Fibroblast of skin of scalp (primary cell): ENCODE measurements around the gene DNAJC15. TPM values are rescaled to one million over a fixed set of nuclear protein-coding genes. Genes with fewer than 3 reads are reported as not detected.
"Not testable (repeated sequence)": the region's sequence is repeated elsewhere in the genome, so short reads cannot be mapped to it uniquely, and the experiment has no call there.

Experiments
- DNase-seq: peaks from one replicate; pipeline ENCODE4 v3.0.0-alpha.2; 2013
- polyA plus RNA-seq, 2 experiments: library from polyadenylated mRNA; unstranded; fragments of 120-200 nt; gene quantifications; one replicate each; pipeline ENCODE4 v1.2.1, GENCODE V29; 2013; ENCODE audit not compliant: insufficient read length in 2 of 2

Gene DNAJC15
- 55.3 TPM for polyA plus RNA-seq (2013, experiment 1 of 2; ENCODE audit: insufficient read length)
- 54.9 TPM for polyA plus RNA-seq (2013, experiment 2 of 2; ENCODE audit: insufficient read length)

DNA sequence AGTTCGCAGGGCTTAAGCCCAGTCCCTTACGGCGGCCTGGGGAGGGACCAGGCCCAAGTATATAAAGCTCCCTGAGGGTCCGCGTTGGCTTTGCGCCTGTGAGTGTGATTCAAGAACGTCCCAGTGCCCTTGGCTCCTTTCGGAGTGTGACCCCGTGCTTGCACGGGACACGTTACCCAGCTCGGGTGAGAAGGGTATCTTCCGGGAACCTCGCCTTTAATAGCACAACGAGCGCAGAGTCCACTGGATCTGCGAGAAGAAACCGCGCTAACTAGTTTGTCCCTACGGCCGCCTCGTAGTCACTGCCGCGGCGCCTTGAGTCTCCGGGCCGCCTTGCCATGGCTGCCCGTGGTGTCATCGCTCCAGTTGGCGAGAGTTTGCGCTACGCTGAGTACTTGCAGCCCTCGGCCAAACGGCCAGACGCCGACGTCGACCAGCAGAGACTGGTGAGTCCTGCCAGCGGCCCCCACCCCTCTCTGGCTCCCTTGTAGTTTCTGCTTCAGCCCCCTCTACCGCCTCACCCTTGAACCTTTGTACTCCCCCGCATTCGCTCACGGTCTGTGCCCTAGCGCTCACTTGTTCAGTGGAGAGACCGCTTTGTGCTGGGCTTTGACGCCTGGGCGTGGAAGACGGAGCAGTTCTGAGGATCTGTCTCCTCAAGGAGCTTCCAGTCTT lies at the start of gene DNAJC15:
Gene DNAJC15, plus strand, starts transcription at position 298 of the 675 bp plus-strand sequence. Its CDS starts 41 bp downstream, at position 339.
- peak; percentile 89 for DNase-seq

DNA sequence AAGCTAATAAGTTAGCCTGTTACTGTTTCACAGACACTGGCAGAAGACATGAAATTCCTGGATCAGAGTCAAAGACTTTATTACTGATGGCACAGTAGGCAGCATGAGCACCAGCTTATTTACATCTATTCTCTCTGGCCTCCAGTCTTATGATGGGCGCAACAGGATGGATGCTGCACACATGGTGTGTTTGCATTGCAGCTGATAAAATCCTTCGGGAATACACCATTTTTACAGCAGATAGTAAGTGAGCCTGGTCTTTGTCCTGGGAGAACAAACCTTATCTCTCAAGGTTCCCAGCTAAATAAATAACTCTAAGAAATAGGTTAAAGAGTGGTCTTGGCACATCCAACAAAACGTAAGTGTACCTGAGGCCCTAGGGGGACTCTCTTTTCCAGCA lies 47.3 kb upstream of the DNAJC15 start:
- no peak for DNase-seq

DNA sequence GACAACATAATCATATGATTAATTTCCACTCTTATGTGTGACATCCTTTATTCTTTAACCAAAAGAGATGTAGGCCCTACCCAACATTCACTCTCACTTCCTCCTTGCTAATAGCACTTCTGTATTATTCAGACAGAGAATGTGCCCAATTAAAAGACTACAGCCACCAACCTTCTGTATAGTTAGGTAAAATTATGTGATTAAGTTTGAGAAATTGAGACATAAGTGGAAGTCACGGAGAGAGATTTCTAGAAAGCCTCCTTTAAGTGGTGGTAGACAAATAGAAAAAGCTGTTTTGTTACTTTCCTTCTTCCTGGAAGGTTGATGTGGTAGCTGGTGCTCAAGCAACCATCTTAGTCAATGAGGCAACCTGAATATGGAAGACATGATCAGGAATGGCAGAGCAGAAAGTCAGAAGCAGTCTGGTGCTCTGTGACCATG lies 46.1 kb upstream of the DNAJC15 start:
- DNase-seq = no peak

DNA sequence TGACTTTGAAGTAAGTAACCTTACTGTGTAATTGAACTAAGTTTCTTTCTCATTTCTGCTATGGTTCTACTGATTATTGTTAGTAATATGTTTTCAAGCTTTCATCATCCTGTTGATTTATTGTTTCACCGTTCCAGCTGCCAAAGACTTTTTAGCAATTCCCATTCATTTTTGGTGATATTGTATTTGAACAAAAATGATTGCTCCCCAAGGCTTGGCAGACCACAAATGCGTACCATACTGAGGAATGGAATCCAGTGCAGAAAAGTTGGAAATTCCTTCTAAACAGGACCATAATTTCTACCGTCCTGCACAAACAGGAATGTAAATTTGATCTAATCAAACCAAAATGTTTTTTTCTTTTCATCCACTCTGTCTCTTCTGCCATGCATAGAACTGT lies 42.1 kb upstream of the DNAJC15 start:
- DNase-seq = peak; percentile 95

DNA sequence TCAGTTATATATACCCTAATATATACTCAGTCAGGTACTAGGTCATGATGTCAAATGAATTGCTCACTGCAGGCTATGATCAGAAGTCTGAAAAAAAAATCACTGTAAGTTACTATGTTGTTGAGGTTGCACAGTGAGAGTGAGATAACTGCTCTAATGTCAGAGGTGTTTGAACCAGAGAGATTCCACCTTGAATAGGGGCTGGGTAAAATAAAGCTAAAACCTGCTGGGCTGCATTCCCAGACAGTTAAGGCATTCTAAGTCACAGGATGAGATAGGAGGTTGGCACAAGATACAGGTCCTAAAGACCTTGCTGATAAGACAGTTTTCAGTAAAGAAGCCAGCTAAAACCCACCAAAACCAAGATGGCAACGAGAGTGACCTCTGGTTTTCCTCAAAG lies 41.5 kb upstream of the DNAJC15 start:
- DNase-seq = no peak

DNA sequence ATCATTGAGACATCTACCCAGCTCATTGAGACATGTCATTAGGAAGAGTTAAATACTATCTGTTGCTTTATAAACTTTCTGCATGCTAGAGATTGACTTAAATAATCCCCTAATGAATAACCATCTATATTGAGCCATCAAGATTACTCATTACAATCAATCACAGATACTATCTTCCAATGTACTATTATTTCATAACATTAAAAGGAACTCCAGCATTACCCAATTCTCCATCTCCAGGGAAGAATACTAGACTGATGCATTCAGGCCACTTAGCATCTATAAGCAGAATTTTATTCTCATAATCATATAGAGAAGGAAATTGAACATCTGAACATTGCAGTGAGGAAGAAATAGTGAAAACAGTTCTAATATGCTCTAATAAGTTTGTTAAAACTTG lies 39.4 kb upstream of the DNAJC15 start:
- no peak for DNase-seq

DNA sequence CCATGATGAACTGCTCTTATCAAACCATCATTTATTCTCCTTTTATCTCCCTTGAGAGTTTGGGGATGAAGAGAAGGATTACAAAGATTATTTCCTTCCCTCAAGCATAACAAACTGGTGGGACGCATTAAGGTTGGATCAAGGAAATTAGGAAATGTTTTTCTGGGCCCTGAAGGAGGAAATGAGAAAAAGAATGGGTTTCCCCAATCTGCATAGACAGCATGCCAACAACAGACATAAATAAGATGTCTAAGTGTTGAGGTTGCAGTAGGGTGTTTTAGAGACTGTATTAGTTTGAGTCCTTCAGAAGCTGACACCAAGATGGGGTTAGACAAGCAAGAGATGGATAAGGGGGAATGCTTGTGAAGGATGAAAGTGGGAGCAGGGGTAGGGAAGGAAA lies 38.7 kb upstream of the DNAJC15 start:
- DNase-seq = no peak

DNA sequence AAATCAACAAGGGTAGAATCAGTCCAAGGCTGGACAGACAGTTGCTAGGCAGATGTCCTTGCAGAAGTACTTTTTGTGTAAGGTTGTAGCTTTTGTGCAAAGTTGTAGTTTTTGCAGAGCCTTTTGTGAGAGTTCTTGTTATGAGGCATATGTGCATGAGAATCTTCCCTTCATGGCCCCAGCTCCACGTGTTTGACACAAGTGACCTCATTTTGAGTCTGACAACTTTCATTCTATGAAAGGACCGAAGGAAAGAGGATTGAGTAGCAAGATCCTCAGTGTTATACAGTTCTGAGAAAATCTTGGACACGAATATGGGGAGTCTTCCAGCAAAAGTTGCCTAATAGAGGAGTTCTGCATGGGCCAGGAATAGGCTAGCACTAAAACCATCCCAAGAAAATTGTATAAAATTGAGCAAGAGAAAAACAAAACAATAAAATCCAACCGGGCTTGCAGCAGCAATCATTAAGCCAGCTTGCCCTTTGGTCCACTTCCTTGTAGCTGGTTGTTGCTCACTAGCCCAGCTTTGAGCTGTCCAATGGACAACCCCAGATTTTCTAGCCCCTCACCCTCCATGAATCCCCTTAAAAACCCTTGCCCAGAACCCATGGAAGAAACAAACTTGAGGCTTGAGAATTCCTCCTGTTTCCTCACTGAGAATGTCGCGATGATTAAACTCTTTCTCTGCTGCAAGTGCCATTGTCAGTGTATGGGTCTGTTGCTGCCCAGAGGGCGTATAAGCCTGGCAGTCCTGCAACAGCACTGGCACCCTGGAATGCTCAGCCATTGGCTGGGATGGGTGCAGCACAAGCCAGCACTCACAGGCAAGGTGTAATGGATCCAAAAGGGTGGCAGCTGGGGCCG lies 37.8 kb upstream of the DNAJC15 start:
- DNase-seq = no peak

DNA sequence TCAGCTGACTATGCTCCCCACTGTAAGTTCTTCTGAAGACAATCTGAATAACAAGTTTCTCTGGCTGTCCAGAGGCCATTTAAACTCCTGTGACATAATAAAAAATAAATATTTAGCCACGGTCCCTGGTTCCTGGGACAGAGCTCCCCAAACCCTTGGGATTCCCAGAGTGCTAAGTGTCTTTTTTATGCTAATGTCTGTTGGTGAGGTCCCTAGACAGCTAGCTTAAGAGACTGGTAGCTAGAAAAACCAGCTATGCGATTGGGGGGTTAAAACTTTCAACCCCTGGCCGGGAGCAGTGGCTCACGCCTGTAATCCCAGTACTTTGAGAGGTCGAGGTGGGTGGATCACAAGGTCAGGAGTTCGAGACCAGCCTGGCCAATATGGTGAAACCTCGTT lies 37.2 kb upstream of the DNAJC15 start:
- DNase-seq = no peak

DNA sequence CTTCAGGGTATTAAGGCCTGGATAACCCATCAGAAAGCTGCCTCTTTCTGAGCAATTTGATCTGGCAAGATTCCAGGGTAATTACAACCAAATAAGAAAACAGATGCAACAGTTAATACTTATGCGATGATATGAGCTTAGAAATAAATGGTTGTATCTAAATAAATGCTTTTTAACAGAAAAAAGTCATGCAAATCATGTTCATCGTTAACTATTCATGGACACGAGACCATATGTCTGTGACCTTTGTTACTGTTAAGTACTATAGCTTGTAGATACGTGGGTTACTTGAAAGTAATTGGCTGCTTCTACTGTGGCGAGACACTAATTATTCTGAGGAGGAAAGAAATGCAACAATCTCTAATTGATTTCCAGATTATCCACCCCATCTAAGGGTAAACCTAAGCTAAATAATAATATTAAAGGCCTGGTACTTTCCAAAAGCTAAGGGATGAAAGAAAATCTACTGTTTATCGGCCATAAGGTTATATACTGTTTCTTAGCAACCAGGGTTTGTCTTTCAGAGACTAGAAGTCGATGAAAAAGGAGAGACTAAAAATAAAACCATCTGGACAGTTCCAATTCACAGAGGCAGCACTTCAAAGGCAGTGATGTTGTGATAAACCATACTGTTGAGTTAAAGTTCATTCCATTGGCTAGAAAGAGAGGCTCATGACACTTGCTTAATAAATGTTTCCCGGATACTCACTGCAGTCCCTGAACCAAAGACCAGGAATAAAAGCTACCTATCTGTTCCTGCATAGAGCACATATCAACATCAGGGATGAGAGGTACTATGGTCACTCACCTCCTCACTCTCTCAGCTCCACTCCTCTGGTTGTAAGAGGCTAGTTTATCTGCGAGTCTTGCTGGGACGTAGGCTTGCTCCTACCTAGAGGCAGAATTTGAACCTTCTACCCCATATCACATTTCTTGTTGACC lies 32.8 kb upstream of the DNAJC15 start:
- DNase-seq = peak; percentile 52

DNA sequence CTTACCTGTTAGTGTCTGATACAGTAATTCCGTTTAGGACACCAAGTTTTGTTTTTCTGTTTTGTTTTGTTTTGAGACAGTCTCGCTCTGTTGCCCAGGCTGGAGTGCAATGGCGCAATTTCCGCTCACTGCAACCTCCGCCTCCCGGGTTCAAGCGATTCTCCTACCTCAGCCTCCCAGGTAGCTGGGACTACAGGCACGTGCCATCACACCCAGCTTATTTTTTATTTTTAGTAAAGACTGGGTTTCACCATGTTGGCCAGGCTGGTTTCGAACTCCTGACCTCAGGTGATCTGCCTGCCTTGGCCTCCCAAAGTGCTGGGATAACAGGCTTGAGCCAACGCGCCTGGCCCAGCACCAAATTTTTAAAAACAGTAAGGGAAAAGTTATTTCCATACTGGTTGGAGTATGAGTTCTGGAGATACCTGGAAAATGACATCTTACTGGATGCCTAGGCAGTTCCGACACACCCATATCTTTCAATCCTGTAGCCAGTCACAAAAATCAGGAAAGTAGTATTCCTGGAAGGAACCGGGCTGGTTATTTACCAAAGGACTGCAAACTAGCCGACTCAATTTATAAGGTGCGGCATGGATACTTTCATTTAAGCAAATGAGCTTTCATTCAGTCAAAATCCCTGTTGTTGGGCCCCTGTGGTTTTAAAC lies 32.0 kb upstream of the DNAJC15 start:
- DNase-seq = not testable (repeated sequence)

DNA sequence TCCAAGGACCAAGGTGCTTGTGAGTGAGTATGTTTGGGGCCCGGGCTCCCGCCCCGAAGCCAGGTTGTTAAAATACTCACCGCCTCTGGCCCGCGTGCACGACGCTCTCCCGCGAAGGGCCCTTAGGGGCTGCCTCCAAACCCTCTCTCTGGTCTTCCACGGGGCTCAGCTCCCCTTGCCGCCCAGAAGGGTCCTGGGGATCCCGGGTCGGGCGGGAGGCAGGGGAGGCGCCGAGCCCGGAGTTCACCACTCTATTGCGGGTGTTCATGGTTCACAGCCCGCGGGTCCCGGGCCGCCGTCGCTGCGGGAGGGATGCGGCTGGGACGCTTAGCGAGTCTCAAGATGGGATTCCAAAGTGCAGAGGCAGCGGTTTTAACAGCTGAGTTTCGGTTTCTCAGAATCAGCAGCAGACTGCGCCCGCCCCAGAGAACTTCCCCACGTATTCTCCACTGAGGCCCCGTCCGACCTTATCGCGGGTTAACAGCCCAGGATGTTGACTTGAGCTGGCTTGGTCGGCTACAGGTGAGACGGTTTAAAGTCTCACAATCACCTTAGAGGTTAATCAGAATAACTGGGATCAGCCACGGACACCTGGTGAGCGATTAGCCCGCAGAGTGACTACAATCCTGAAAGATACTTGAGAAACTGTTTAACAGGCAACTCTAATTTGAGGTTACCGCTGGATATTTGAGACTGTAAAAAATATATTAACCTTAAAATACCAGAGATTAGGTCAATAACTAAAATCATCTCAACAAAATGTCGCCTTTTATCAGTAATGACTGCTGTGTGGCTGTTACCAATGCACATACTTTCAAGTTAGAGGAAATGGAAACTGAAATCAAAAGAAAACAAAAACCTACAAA lies 31.3 kb upstream of the DNAJC15 start, which contains the start of gene EPSTI1:
Gene EPSTI1, minus strand, starts transcription at position 344 of the 866 bp plus-strand sequence. Its CDS starts 76 bp downstream, at position 268.
- DNase-seq = peak; percentile 78

DNA sequence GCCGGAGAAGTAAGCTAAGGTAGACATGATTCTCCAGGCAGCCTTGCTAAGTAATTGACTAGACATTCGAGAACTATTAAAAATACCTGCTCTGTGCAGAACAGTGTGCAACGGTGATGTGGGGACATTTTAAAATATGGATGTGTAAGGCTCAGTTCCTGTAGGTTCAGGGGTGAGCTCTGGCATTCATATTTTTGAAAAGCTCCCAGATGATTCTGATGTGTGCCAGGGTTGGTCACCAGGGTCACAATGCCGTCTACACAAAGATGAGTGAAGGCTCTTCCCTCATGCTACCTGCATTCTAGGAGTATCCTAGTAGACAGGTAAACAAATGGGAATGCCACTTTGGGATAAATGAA lies 30.6 kb upstream of the DNAJC15 start:
- no peak for DNase-seq

DNA sequence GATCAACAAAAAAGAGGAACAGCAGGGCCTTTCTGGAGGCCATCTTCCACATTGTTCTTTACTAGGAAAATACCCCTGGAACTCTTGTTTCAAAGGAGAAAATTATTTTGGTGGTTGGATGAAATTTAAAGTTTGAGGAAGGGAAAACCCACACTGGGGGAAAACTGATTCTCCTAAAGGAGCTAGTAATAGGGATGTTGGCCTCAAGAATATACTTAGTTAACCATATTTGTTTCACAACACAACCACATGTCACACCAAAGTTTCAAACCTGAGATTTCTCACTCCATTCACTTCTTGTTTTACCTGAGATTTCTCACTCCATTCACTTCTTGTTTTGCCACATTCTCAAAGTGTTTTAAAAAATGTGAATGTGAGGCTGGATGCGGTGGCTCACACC lies 28.5 kb upstream of the DNAJC15 start:
- DNase-seq = no peak

DNA sequence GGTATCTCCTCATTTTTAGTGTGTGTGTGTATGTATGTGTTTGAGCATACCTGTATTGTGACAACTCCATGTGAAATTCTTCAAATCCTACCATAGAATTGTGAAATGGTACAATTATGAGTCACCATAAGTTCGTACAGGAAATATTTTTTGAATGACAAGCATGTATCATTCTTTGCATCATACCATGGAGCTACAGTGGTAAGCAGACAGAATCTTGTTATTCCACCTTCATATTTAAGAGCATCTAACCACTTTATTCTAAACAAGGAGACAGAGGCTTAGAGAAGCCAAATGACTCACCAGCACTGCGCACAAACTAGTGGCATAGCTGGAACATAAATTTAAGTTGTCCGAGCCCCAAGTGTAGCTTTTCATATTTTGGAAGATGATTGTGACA lies 26.8 kb upstream of the DNAJC15 start:
- DNase-seq = peak; percentile 94

DNA sequence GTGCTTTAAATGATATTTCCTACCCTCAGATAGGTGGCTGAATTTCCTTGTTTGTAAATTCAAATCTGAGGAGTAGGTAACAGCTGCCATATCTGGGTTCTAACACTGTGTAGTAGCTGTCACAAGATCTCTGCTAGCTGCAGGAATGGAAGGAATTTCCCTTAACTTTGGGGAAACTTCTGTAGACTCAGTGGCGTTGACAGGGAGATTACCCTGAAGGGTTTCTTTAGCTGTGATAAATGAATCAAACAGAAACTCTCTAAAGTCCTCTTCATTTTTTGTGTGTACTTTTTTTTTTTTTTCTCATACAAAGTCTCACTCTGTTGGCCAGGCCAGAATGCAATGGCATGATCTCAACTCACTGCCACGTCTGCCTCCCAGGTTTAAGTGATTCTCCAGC lies 26.0 kb upstream of the DNAJC15 start:
- peak; percentile 90 for DNase-seq

DNA sequence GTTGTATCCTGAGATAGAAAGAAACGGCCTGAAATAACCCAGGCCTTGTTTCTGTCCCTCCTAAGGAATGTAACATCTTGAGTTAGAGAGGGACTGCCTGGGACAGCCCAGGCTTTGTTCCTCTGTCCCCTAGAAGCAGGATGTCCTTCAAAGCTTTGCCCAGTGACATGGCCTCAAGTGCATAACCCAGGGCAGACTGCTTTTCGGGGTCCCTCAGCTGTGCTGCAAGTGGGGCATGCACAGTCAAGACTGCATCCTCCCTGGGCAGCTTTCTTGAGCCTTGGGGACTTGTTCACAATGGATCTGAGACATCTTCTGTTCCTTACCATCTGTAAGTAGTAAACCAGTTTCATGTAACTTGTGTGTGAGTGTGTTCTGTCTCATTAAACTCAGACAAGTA lies 23.9 kb upstream of the DNAJC15 start:
- no peak for DNase-seq

DNA sequence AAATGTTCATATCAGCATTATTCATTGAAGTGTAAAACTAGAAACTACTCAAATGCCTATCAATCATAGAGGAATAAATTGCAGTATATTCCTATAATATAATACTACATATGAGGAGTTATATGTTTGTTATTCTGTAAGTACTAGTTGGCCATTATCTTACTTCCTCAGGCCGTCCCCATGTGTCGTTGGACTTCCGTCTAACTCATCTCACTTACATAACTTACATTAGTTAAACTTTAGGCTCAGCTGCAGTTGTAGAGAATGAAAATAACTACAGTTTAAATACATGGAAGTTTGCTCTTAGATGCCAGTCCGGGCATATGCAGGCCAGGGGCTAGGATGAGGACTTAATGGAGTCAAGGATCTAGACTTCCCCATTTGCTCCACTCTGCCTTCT lies 22.7 kb upstream of the DNAJC15 start:
- no peak for DNase-seq

DNA sequence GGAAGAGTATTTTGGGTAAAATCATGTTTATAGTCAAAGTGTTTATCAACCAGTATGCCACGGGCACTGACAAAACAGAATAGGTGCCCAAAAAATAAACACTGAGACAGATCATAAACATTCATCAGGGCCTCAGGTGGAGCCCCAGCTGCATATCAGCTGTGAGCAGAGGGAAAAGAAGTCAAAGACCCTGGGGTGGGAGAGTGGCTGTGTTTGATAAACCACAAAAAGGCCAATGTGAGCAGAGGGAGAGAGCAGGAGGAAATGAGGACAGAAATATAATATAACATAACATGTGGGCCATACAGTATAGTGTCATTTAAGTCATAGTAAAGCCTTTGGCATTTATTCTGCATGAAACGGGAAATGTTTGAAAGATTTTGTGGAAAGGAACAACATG lies 21.4 kb upstream of the DNAJC15 start:
- no peak for DNase-seq

DNA sequence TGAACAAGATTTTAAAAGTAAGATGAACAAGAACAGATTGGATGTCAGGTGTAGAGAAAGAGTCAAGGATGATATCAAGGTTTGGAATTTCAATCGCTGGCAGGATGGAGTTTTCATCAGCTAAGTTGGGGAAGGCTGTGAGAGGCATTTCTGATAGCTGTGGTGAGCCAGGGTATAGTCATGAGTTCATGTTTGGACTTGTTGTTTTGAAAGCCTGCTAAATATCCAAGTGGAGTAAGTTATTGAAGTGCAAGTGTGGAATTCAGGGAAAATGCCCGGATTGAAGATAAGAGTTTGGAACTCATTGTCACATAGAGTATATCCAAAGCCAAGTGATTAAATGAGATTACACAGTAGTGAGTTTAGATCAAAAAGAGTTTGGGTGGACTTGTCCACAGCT lies 20.4 kb upstream of the DNAJC15 start:
- no peak for DNase-seq

DNA sequence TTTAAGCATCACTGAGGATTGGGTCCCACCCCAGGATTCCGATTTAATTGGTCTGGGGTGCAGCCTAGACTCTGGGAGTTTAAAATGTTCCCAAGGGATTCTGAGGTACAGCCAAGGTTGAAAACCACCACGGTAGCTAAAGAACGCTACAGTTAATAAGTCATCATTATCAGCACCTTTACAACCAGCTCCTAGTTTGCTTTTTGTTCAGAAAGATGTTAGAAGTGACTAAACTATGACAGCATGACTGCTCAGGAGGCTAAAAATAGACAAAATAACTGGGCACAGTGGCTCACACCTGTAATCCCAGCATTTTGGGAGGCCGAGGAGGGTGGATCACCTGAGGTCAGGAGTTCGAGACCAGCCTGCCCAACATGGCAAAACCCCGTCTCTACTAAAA lies 19.7 kb upstream of the DNAJC15 start:
- DNase-seq = no peak
